Stimulated activated naive CD4-positive, alpha-beta T cell (primary cell): ENCODE measurements around the gene RBM39.
"Not testable (repeated sequence)": the region's sequence is repeated elsewhere in the genome, so short reads cannot be mapped to it uniquely, and the experiment has no call there.

Experiments
- DNase-seq, 6 experiments: peaks; one replicate each; lab custom pipeline; 2025; lab: John Stamatoyannopoulos, UW

The RBM39 gene

GRCh38 chr20:35741892-35742740, at the start of gene RBM39:
Gene RBM39, minus strand, starts transcription at chr20:35742260. Its CDS starts 1,386 bp downstream, at chr20:35740874.
- peak; percentile 95 to 100 (median 100) for DNase-seq

DNA sequence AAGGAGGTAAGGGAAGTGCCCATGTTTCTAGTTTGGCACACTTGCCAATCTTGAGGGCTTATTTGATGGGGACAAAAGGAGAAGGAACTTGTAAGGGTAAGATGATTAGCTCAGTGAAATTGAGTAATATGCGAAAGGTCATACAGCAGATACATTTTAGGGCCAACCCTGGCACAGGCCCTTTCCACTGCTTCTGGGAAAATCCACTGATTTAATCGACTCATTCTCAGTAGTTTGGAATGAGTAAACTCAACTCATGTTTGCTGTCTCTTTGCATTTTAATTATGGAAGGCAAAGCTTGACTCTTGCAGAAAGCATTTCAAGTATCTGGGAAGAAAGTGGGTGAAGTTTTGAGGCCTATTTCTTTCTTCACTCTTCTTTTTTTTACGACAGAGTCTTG, 49.8 kb upstream of the RBM39 start:
- no peak for DNase-seq

- DNase-seq, result no peak
These were observed 49.0 kb upstream of the RBM39 start for GRCh38 chr20:35791097-35791496.

DNA sequence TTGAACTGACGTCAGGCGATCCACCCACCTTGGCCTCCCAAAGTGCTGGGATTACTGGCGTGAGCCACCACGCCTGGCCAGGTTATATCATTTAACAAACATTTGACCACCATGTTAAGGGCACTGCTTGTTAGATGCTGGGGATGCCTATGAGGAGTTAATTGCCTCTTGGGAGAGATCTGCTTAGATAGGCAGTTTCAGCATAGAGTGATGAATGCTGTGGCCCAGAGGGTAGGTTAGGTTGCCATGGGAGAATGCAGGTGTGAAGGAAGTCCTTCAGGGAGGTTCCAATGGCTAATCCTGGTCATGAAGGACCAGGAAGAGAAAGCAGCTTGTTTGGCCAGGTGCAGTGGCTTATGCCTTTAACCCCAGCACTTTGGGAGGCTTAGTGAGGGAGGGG, 46.7 kb upstream of the RBM39 start:
- DNase-seq, result no peak

DNA sequence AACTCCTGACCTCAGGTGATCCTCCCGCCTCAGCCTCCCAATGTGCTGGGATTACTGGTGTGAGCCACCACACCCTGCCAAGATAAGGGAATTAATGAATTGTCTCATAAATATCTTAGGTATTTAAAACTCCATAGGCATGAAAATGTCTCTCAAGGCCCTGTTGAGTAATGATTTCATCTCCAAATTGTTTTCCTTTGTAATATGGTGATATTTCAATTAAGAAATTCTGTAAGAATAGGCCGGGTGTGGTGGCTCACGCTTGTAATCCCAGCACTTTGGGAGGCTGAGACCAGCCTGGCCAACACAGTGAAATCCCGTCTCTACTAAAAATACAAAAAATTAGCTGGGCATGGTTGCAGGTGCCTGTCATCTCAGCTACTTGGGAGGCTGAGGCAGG, 43.5 kb upstream of the RBM39 start:
- not testable (repeated sequence) for DNase-seq

DNA sequence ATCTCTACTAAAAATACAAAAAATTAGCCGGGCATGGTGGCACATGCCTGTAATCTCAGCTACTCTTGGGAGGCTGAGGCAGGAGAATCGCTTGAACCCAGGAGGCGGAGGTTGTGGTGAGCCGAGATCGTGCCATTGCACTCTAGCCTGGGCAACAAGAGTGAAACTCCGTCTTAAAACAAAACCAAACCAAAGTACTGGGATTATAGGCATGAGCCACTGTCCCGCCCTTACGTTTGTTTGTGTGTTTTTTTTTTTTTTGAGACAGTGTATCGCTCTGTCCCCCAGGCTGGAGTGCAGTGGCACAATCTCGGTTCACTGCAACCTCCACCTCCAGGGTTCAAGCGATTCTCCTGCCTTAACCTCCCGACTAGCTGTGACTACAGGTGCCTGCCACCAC, 41.8 kb upstream of the RBM39 start:
- DNase-seq, result not testable (repeated sequence)

- peak in 1 of 6 experiments; percentile 26 for DNase-seq
These were observed 34.5 kb upstream of the RBM39 start for GRCh38 chr20:35776513-35777101.

- DNase-seq, result no peak
These were observed 32.3 kb upstream of the RBM39 start for GRCh38 chr20:35774391-35774790.

GRCh38 chr20:35773154-35773751, 31.2 kb upstream of the RBM39 start:
- DNase-seq, result peak in 3 of 6 experiments; percentile 19 to 39 (median 37)

DNA sequence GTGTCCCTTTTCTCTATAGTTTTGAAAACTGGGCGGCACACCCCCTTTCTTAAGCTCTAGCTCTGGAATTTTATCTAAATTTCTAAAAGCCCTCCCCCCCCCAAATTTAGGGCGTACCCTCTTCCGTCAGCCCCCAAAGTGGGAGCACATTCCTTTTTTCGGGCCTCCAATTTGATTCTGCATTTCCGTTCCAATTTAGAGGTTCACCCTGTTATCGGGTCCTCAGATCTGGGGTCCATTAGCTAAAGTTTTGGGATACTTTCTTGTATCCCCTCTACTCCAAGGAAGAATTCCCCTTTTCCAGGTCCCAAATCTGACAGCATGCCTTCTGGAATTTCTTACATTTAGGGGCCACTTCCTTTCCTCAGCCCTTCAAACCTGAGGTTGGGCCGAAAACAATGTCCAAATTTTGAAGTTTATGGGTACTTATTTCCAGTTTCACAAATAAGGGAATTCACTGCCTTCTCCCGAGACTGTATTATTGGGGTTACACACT, 30.6 kb upstream of the RBM39 start:
- DNase-seq, result no peak

GRCh38 chr20:35771689-35772562, 29.9 kb upstream of the RBM39 start, which contains the start of gene PHF20:
Gene PHF20, plus strand, starts transcription at chr20:35772015. Its CDS starts 29,508 bp downstream, at chr20:35801523.
- peak; percentile 98 to 100 (median 98) for DNase-seq

- DNase-seq, result no peak
These were observed 29.3 kb upstream of the RBM39 start for GRCh38 chr20:35771367-35771688.

DNA sequence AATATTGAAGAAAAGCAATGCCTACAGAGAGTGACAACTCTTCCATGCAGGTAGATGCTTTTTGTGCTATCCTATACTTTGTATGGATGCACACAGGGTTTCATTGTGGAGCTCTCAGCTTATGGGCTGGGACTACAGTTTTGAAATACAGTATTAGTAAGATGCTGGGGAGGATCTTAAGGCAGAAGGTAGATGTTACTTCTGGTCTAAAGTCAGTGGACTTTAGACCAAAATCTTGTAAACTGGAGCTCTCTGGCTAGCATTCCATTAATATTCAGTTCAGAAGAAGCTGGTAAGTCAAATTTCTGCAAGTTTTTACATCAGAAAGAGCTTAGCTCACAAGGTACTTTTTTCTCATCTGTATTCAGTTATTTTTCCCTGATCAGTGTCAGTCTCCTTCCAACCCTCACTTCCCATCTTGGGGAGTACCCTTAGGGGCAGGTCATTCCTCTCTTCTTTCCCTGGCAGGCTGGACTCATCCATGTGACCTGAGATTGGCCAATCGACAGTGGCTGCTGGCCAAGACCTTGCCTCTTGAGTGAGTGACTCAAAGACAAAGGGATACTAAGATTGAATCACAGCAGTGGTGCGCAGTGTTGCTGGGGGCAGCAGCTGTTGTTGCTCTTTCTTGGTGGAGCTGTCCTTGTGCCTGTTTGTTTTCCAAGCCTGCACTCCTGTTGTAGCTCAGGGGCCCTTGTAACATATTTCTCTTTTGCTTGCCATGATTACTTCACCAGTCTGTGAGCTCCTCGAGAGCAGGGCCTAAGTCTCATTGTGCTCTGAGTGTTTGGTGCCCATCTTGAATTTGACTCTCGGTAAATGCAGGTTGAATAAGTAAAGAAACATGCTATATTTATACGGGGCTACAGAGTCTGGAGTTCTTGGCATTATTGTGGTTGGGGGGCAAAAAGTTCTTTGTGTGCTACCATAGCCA, 26.9 kb upstream of the RBM39 start:
- peak in 2 of 6 experiments; percentile 8 to 18 for DNase-seq

GRCh38 chr20:35767683-35768481, 25.8 kb upstream of the RBM39 start:
- DNase-seq, result peak; percentile 38 to 79 (median 62)

- DNase-seq, result no peak
These were observed 24.8 kb upstream of the RBM39 start for GRCh38 chr20:35766843-35767242.

DNA sequence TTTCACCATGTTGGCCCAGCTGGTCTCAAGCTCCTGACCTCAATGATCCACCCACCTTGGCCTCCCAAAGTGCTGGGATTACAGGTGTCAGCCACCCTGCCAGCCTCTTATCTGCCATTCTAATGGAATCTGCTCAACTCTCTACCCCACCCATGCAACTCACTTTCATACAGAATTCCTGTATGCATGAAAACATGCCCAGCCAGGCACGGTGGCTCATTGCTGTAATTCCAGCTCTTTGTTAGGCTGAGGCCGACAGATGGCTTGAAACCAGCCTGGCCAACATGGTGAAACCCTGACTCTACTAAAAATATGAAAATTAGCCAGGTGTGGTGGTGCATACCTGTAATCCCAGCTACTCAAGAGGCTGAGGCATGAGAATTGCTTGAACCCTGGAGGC, 22.9 kb upstream of the RBM39 start:
- not testable (repeated sequence) for DNase-seq

DNA sequence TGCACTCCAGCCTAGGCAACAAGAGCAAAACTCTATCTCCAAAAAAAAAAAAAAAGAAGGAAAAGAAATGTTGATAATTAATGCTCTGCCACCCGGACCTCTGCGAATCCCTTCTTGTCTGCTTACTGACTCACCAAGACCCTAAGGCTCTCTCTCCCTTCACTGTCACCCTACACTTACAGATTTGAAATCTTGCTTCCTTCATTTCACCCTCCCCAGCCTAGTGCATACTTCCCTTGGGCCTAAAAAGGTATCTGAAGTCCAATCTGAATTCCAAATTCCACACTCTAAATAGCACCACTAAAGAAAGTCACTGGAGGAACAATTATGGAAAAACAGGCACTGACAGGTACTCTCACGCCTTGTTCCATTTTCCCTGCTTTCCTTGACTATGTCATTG, 20.4 kb upstream of the RBM39 start:
- no peak for DNase-seq

DNA sequence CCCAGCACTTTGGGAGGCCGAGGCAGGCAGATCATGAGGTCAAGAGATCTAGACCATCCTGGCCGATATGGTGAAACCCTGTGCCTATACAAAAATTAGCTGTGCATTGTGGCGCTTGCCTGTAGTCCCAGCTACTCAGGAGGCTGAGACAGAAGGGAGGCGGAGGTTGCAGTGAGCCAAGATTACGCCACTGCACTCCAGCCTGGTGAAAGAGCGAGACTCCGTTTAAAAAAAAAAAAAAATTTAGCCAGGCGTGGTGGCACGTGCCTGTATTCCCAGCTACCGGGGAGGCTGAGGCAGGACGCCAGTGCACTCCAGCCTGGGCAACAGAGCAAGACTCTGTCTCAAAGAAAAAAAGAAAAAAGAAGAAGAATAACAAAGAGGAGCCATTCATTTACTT, 19.5 kb upstream of the RBM39 start:
- DNase-seq, result not testable (repeated sequence)

- DNase-seq, result no peak
These were observed 15.1 kb upstream of the RBM39 start for GRCh38 chr20:35757098-35757705.
